GM21825 (cell line): ENCODE data around the gene CDS2.
A peak's percentile ranks its signal among the peaks of the same experiment; 100 is the strongest.

Experiments
- ATAC-seq: cut with Tn5 transposase; IDR thresholded peaks from one replicate; pipeline ENCODE4 v1.9.1; 2021; ENCODE audit warnings: mild to moderate bottlenecking, moderate library complexity; ENCODE audit not compliant: unreplicated experiment

The CDS2 gene

GRCh38 chr20:5203380-5203779, 76.6 kb downstream of the CDS2 start:
- ATAC-seq: no peak

GRCh38 chr20:5205348-5206210, 78.8 kb downstream of the CDS2 start:
- ATAC-seq: peak; percentile 95

GRCh38 chr20:5207138-5207537, 80.3 kb downstream of the CDS2 start:
- no peak for ATAC-seq

- no peak for ATAC-seq
Measured at GRCh38 chr20:5211803-5212714, 85.3 kb downstream of the CDS2 start.

GRCh38 chr20:5212907-5213487, 86.2 kb downstream of the CDS2 start:
- ATAC-seq: no peak

- ATAC-seq: no peak
Measured at GRCh38 chr20:5214826-5215225, 88.0 kb downstream of the CDS2 start.

GRCh38 chr20:5215672-5216304, 89.0 kb downstream of the CDS2 start:
- ATAC-seq: no peak

GRCh38 chr20:5216663-5217062, 89.9 kb downstream of the CDS2 start:
- ATAC-seq: no peak

GRCh38 chr20:5217616-5218015, 90.8 kb downstream of the CDS2 start:
- ATAC-seq: no peak

GRCh38 chr20:5220321-5221060, 93.7 kb downstream of the CDS2 start:
- ATAC-seq: no peak

GRCh38 chr20:5221061-5221430, 94.2 kb downstream of the CDS2 start:
- no peak for ATAC-seq

- peak; percentile 50 for ATAC-seq
Measured at GRCh38 chr20:5222919-5223634, 96.3 kb downstream of the CDS2 start.

- ATAC-seq: no peak
Measured at GRCh38 chr20:5230544-5230943, 103.7 kb downstream of the CDS2 start.

- no peak for ATAC-seq
Measured at GRCh38 chr20:5234158-5234557, 107.3 kb downstream of the CDS2 start.

- no peak for ATAC-seq
Measured at GRCh38 chr20:5234978-5235377, 108.2 kb downstream of the CDS2 start.
